GM12873 (cell line): ENCODE results near the gene PRKD3.

ENCODE experiments used
- CTCF ChIP-seq: IDR thresholded peaks from 2 replicates; pipeline ENCODE4 v1.5.1; 2012; ENCODE audit warnings: low read depth, mild to moderate bottlenecking, moderate library complexity, low read length, control low read depth; ENCODE audit not compliant: insufficient read depth; ENCODE audit errors: missing control alignments

PRKD3 gene

DNA sequence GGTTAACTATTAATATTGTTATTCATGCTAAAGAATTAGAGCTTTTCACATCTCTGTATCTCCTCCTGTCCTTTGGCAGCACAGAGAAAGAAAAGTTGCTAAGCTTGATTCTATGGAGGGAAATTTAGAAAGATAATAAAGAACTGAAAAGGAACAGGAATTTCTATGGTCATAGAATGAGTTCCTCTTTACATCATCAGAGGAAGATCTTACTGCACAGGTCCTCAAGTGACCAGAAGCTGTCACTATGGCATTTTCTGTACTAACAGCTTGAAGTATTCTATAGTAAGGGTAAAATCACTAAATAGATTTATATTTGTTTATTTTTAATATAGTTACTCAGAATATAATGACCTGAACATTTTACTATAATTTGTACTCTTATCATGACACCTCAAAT, 6.0 kb upstream of the PRKD3 start:
- no peak for TF ChIP-seq CTCF

GRCh38 chr2:37326866-37327634, 2.4 kb upstream of the PRKD3 start:
- TF ChIP-seq CTCF = no peak

- TF ChIP-seq CTCF = no peak
Measured at GRCh38 chr2:37326285-37326684, 1.7 kb upstream of the PRKD3 start.

- TF ChIP-seq CTCF = no peak
Measured at GRCh38 chr2:37325625-37326071, 1.0 kb upstream of the PRKD3 start.

DNA sequence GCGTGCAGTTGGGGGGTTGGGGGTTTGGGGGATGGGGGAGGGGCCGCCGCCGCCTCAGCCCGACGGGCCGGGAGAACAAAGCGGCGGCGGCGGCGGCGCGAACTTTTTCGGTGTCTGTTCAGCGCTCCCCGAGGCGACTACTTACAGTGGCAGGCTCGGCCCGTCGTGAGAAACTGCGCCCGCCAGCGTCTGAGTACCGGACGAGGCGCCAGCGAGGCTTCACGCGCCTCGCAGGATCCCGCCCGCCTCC, 172 bp downstream of the PRKD3 start:
- TF ChIP-seq CTCF = no peak

DNA sequence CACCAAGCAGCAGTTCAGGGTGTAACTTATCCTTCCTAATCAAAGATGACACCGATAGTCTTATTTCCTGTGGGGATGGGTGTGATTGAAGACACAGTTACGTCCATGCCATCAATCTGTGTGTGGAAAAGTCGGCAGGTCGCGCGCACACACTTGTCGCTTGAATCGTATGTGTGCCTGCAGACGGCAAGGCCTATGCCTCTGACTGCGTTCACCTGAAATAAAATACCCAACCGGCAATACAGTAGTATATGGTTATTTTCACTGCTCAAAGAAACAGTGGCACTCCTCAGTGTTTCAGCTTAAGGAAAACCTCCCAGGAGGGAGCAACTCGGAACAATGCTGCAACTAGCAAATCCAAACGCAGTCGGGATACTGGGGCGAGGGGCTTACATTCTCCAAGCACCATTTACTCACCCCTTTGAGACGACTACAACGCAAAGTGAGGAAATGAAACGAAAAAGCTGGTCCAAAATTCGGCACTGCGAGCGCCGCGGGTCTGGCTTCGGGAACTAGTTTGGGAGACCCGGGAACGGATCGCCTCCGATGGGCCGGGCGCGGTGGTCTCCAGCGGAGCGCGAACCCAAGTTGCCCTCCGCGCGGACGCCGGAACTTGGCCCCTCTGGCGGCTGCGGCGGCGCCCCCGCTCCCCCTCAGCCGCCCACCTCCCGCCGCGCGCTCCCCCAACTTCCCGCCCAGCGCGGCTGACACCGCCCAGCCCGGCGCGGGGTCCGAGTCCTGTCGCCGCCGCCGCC, 675 bp downstream of the PRKD3 start:
- no peak for TF ChIP-seq CTCF

DNA sequence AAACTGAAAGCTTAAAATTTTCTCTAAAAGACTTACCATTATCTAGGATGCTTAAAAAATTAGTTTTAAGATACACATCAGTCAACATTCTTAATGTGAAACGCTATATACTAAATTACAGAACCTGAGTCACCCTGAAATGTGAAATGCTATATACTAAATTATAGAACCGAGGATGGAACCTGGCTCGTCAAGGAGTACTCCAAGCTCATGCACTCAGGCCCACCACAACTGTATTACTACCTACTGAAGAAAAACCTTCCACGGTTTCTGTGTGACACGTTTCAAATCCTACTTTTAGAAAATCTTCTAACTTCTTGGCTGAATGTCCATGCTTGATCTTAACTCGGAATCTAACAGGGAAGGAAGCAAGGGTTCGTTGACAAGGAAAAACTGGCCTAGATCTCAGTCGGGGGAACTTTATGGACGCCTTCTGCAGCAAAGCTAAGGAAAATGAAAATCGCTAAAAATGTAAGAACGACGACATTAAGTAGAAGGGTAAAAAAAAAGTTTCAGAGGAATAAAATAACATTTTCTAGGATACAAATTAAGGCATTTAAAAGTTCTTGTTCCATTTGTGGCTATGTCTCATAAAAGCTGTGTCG, 1.4 kb downstream of the PRKD3 start:
- no peak for TF ChIP-seq CTCF
